GM21528 (cell line): ENCODE data around the gene CHMP4B.

Experiments used
- ATAC-seq: cut with Tn5 transposase; IDR thresholded peaks from one replicate; pipeline ENCODE4 v1.9.1; 2021; ENCODE audit warnings: mild to moderate bottlenecking, moderate library complexity; ENCODE audit not compliant: unreplicated experiment, low FRiP score

Gene CHMP4B

GRCh38 chr20:33816191-33816590, 5.0 kb downstream of the CHMP4B start:
- ATAC-seq: no peak

GRCh38 chr20:33817411-33817810, 6.3 kb downstream of the CHMP4B start:
- no peak for ATAC-seq

GRCh38 chr20:33819456-33819855, 8.3 kb downstream of the CHMP4B start:
- ATAC-seq: no peak

GRCh38 chr20:33820362-33820761, 9.2 kb downstream of the CHMP4B start:
- no peak for ATAC-seq

GRCh38 chr20:33821270-33821836, 10.2 kb downstream of the CHMP4B start:
- ATAC-seq: no peak

GRCh38 chr20:33822423-33822822, 11.3 kb downstream of the CHMP4B start:
- ATAC-seq: no peak

- no peak for ATAC-seq
These were observed 11.8 kb downstream of the CHMP4B start for GRCh38 chr20:33822991-33823390.

GRCh38 chr20:33824852-33825251, 13.7 kb downstream of the CHMP4B start:
- no peak for ATAC-seq

- ATAC-seq: no peak
These were observed 14.5 kb downstream of the CHMP4B start for GRCh38 chr20:33825340-33826269.

GRCh38 chr20:33826270-33826897, 15.2 kb downstream of the CHMP4B start:
- no peak for ATAC-seq

GRCh38 chr20:33827109-33827508, 16.0 kb downstream of the CHMP4B start:
- ATAC-seq: no peak

GRCh38 chr20:33827634-33828325, 16.6 kb downstream of the CHMP4B start:
- ATAC-seq: no peak

- ATAC-seq: no peak
These were observed 17.2 kb downstream of the CHMP4B start for GRCh38 chr20:33828326-33828844.

GRCh38 chr20:33828967-33829560, 17.9 kb downstream of the CHMP4B start:
- ATAC-seq: no peak

GRCh38 chr20:33829636-33830035, 18.5 kb downstream of the CHMP4B start:
- no peak for ATAC-seq

GRCh38 chr20:33830371-33830770, 19.2 kb downstream of the CHMP4B start:
- no peak for ATAC-seq

- no peak for ATAC-seq
These were observed 21.1 kb downstream of the CHMP4B start for GRCh38 chr20:33832103-33832804.

GRCh38 chr20:33833333-33833732, 22.2 kb downstream of the CHMP4B start:
- no peak for ATAC-seq

GRCh38 chr20:33835615-33836172, 24.5 kb downstream of the CHMP4B start:
- no peak for ATAC-seq
